Thyroid gland (tissue), 4 donors: ENCODE measurements around the gene AAMP. TPM values are rescaled to one million over a fixed set of nuclear protein-coding genes. Genes with fewer than 3 reads are reported as not detected.
"Not testable (repeated sequence)": the region's sequence is repeated elsewhere in the genome, so short reads cannot be mapped to it uniquely, and the experiment has no call there.

Experiments
- DNase-seq, 2 donors: peaks; one replicate each; pipeline ENCODE4 v3.0.0-alpha.2; 2019
- H3K27ac ChIP-seq, 3 donors: fragments of 200-600 bp; sonication (generic); 1 replicate in 2 of 3; 2 replicates in 1 of 3; pipeline ENCODE4 v1.5.1; 2016 to 2019; ENCODE audit warnings: mild to moderate bottlenecking in 1 of 3, moderate library complexity in 1 of 3
- H3K27me3 ChIP-seq: fragments of 200-600 bp; sonication (generic); one replicate; pipeline ENCODE4 v1.5.1; 2019
- H3K36me3 ChIP-seq, 2 donors: fragments of 200-600 bp; sonication (generic); one replicate each; pipeline ENCODE4 v1.5.1; 2016 to 2019
- H3K4me1 ChIP-seq, 2 donors: fragments of 200-600 bp; sonication (generic); one replicate each; pipeline ENCODE4 v1.5.1; 2017 to 2019
- H3K4me3 ChIP-seq, 3 donors: fragments of 200-600 bp; sonication (generic); replicated peaks in 1 of 3; 1 replicate in 2 of 3; 2 replicates in 1 of 3; pipeline ENCODE4 v1.5.1; 2016; ENCODE audit warnings: mild to moderate bottlenecking in 1 of 3
- H3K9me3 ChIP-seq: fragments of 200-600 bp; sonication (generic); one replicate; pipeline ENCODE4 v1.5.1; 2017
- CTCF ChIP-seq, 6 experiments: fragments of 200-600 bp in 3 of 6; fragments of 450-650 bp in 3 of 6; sonication (generic) in 3 of 6; IDR thresholded peaks; one replicate each; pipeline ENCODE4 v1.5.1; 2016 to 2019; ENCODE audit warnings: antibody characterized with exemption in 6 of 6, mild to moderate bottlenecking in 2 of 6, inconsistent platforms in 1 of 6, moderate library complexity in 1 of 6
- POLR2A ChIP-seq, 2 donors: fragments of 450-650 bp; IDR thresholded peaks; one replicate each; pipeline ENCODE4 v1.6.1; 2017; ENCODE audit warnings: antibody characterized with exemption in 2 of 2, mild to moderate bottlenecking in 2 of 2, moderate library complexity in 1 of 2
- WGBS, 2 donors: methylation state at CpG; one replicate each; pipeline ENCODE4 v1.1.5; 2017; 5-methylcytosine and 5-hydroxymethylcytosine counted together
- intact Hi-C: fragments of 100-400 bp; cut with DNase I; formaldehyde crosslinking; loops from one replicate; pipeline ENCODE4 v1.15.1; 2023
- total RNA-seq, 4 donors: library from RNA; depleted of rRNA; stranded (reverse); fragments of >200 nt; gene quantifications; one replicate each; pipeline ENCODE4 v1.2.3, GENCODE V29; 2016

Gene AAMP
- total RNA-seq, 4 donors from 2014 or later = 86.9 to 175 (median 121) TPM

DNA sequence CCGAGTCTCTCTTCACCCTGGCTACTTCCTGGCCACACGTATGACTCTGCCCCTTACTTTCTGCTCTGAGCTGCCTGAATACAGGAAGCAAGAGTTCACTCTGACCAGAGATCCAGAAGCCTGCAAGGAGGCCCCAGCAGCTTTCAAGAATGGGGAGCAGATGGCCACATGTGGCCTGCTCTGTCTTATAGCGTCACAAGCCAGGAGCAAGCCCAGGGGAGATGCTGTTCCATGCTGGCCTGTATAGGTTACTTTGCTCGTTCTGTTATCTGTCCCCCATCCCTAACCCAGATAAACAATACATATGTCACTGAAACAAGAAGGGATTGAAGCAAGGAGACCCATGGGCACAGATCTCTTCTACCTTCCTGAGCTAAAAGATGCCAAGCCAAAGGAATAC lies 4.6 kb upstream of the AAMP start:
- Histone ChIP-seq H3K27me3 (no peaks in the 10 kb centered on the region), H3K9me3 (no peaks in the 10 kb centered on the region), H3K4me1 (peaks cover 40 to 49% of the 10 kb centered on the region in 2 donors), H3K4me3 (no peak overlapping the region), H3K27ac (peak overlapping the region in 2 of 3 donors; percentile 83 to 84), H3K36me3 (peaks cover 60 to 62% of the 10 kb centered on the region in 2 donors)
- DNase-seq = no peak
- TF ChIP-seq POLR2A (IDR thresholded peaks at IDR 0.05) = no peak
- 74 to 86% methylated on average over 4 of the region's 4 CpGs for WGBS, 2 donors
- intact Hi-C loops = loop anchor here (5.0 kb wide), 1 partner anchor 128 kb away; no protein-coding TSS in a partner anchor

DNA sequence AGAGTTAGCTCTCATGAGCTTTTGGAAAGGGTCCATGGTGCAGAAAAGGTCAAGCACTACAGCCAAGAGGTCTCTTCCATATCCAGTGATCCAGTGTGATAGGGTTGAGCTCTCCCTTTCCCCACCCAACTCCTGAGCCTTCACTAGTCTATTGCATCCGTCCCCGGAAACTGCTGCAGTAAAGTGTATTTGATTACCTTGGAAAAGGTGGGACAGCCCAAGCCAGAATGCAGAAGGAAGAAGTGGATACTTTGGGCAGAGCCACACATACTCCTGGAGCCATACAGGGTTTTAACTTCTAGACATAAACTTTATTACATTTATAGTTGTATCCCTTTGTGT lies 3.9 kb upstream of the AAMP start:
- Histone ChIP-seq H3K27me3 (no peaks in the 10 kb centered on the region), H3K27ac (peak overlapping the region; percentile 25 to 84 (median 83)), H3K36me3 (peaks cover 53 to 55% of the 10 kb centered on the region in 2 donors), H3K4me1 (peaks cover 41 to 51% of the 10 kb centered on the region in 2 donors), H3K4me3 (no peak overlapping the region), H3K9me3 (no peaks in the 10 kb centered on the region)
- no peak for TF ChIP-seq POLR2A (IDR thresholded peaks at IDR 0.05)
- TF ChIP-seq CTCF (IDR thresholded peaks at IDR 0.05) = no peak
- WGBS, 2 donors = 31 to 53% methylated on average over 2 of the region's 2 CpGs
- intact Hi-C loops = loop anchor here (5.0 kb wide), 1 partner anchor 128 kb away; no protein-coding TSS in a partner anchor
- no peak for DNase-seq

GRCh38 chr2:218273214-218273907 lies 3.4 kb upstream of the AAMP start:
- peaks cover 48 to 50% of the 10 kb centered on the region in 2 donors for H3K36me3 ChIP-seq
- intact Hi-C loops = loop anchor here (5.0 kb wide), 1 partner anchor 129 kb away; no protein-coding TSS in a partner anchor
- peak overlapping the region; percentile 25 to 84 (median 83) for H3K27ac ChIP-seq
- not testable (repeated sequence) for H3K9me3 ChIP-seq, DNase-seq, H3K27me3 ChIP-seq, H3K4me3 ChIP-seq
- peaks cover 43 to 54% of the 10 kb centered on the region in 2 donors for H3K4me1 ChIP-seq
- WGBS, 2 donors = 74 to 80% methylated on average over 8 of the region's 8 CpGs

DNA sequence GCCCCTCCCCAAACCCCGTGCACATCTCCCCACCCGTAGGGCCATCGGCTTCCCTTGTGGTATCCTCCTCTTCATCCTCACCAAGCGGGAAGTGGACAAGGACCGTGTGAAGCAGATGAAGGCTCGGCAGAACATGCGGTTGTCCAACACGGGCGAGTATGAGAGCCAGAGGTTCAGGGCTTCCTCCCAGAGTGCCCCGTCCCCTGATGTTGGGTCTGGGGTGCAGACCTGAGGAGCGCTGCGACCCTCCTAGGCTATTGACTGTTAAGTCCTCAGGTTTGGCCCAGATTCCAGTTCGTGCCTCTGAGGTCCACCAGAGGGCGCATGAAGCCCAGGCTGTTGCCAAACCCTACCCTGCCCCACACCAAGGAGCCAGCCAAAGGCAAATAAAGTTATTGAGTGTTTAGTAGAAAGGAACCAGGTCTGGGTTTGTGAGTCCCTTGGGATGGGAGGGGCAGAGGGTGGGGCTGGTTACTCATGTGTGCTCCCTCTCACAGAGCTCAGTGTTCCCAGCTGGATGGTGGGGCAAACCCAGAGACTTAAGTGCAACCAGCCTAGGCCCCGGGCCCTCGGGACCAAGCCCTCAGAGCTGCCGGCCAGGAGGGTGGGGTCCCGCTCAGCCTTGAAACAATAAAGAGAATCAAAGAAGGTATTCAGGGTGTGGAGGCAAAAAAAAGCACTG lies 2.7 kb upstream of the AAMP start:
- WGBS, 2 donors = 0 to 22% methylated on average over 5 to 15 of the region's 18 CpGs
- Histone ChIP-seq H3K27ac (peak overlapping the region; percentile 72 to 84 (median 83)), H3K36me3 (peaks cover 41 to 43% of the 10 kb centered on the region in 2 donors), H3K27me3 (no peaks in the 10 kb centered on the region), H3K9me3 (no peaks in the 10 kb centered on the region), H3K4me3 (no peak overlapping the region), H3K4me1 (peaks cover 39 to 50% of the 10 kb centered on the region in 2 donors)
- intact Hi-C loops = loop anchor here (5.0 kb wide), 1 partner anchor 130 kb away; no protein-coding TSS in a partner anchor
- peak; percentile 97 to 98 for DNase-seq
- TF ChIP-seq CTCF (IDR thresholded peaks at IDR 0.05) (peak; percentile 85 to 97 (median 92)), POLR2A (IDR thresholded peaks at IDR 0.05) (peak in 1 of 2 donors; percentile 57)

GRCh38 chr2:218271865-218272530 lies 2.1 kb upstream of the AAMP start:
- Histone ChIP-seq H3K4me3 (peak overlapping the region in 1 of 3 donors; percentile 88), H3K27ac (peak overlapping the region; percentile 72 to 84 (median 83)), H3K36me3 (peaks cover 34 to 40% of the 10 kb centered on the region in 2 donors), H3K4me1 (peaks cover 33 to 46% of the 10 kb centered on the region in 2 donors), H3K27me3 (no peaks in the 10 kb centered on the region), H3K9me3 (no peaks in the 10 kb centered on the region)
- no peak for DNase-seq
- TF ChIP-seq CTCF (IDR thresholded peaks at IDR 0.05) (no peak), POLR2A (IDR thresholded peaks at IDR 0.05) (no peak)
- WGBS, 2 donors = 54 to 68% methylated on average over 5 of the region's 5 CpGs
- intact Hi-C loops = loop anchor here (5.0 kb wide), 1 partner anchor 130 kb away; no protein-coding TSS in a partner anchor
